Muscle layer of colon (tissue), 2 donors: ENCODE measurements around the gene PDE6B.

Experiments
- H3K27ac ChIP-seq: one replicate; pipeline ENCODE4 v1.7.0; 2013; ENCODE audit warnings: low read depth, mild to moderate bottlenecking, low read length, moderate library complexity
- H3K27me3 ChIP-seq, 2 donors: one replicate each; pipeline ENCODE4 v1.7.0; 2013; ENCODE audit warnings: low read length in 2 of 2, mild to moderate bottlenecking in 2 of 2; ENCODE audit not compliant: insufficient read depth in 2 of 2, control insufficient read depth in 1 of 2
- H3K36me3 ChIP-seq: one replicate; pipeline ENCODE4 v1.7.0; 2013; ENCODE audit warnings: mild to moderate bottlenecking, low read length; ENCODE audit not compliant: insufficient read depth
- H3K4me1 ChIP-seq: one replicate; pipeline ENCODE4 v1.7.0; 2013; ENCODE audit warnings: mild to moderate bottlenecking, low read length; ENCODE audit not compliant: insufficient read depth
- H3K4me3 ChIP-seq, 2 donors: one replicate each; pipeline ENCODE4 v1.7.0; 2013; ENCODE audit warnings: low read length in 2 of 2, low read depth in 1 of 2, mild to moderate bottlenecking in 1 of 2, moderate library complexity in 1 of 2
- H3K9ac ChIP-seq: one replicate; pipeline ENCODE4 v1.7.0; 2013; ENCODE audit warnings: low read length
- H3K9me3 ChIP-seq: one replicate; pipeline ENCODE4 v1.7.0; 2013; ENCODE audit warnings: mild to moderate bottlenecking, low read length
- donor health status: abdominal sarcoma.
- donor health status: Adenocarcinoma of cecum.

The PDE6B gene

DNA sequence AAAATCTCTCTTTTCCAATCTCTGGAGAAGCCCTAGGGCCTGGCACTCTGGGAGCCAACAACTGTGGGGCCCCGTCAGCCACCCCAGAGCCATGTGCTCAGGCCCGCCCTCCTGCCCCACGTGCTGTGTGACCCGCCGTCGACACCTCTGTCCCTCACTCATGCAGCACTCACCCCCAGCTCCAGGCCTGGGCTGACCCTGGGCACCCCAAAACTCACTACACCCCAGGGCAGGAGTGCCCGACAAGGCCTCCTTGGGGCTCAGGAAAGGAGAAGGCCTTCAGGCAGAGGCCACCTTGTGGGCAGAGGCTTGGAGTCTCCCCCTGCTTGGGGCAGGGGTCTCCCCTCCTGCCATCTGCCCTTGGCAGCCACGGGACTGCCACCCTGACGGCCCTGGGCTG lies 54.7 kb downstream of the PDE6B start:
- Histone ChIP-seq H3K4me1 (peaks cover 14% of the 10 kb centered on the region), H3K36me3 (no peaks in the 10 kb centered on the region), H3K9me3 (no peaks in the 10 kb centered on the region), H3K27me3 (peaks cover 10 to 48% of the 10 kb centered on the region in 2 donors), H3K9ac (no peak overlapping the region), H3K4me3 (no peak overlapping the region), H3K27ac (no peak overlapping the region)

GRCh38 chr4:680551-680927 lies 55.2 kb downstream of the PDE6B start:
- Histone ChIP-seq H3K27me3 (peaks cover 10 to 48% of the 10 kb centered on the region in 2 donors), H3K27ac (no peak overlapping the region), H3K9ac (no peak overlapping the region), H3K4me1 (peaks cover 10% of the 10 kb centered on the region), H3K4me3 (peak overlapping the region; percentile 32), H3K9me3 (no peaks in the 10 kb centered on the region), H3K36me3 (no peaks in the 10 kb centered on the region)

DNA sequence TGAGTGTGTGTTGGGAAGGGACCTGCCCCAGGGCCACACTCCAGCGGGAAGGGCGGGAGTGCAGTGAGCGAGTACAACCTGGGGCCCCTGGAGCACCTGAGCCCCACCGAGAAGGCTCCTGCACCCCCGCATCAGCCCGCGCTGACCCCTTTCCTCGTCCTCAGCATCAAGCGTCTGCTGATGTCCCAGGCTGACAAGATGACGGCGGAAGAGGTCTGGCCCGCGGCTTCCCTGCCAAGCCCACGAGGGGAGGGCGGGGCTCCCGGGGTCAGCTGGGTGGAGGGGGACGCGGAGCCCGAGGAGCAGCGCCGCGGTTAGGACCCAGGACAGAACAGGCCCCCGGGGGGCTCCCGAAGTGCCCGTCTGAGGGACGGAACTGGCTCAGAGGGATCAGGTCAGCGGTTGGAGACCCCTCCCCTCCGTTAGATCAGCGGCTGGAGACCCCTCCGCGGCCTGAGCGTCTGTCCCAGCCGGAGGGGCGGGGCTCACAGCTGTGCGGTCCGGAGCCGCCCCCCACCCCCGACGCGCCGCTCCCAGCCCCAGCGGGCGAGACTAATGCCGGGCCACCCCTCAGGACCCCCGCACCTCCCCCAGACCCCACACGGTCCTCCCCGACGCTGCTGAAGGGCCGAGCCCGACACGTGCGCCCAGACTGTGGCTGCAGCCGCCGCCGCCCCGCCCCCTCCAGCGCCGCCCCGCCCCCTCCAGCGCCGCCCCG lies 55.7 kb downstream of the PDE6B start:
- Histone ChIP-seq H3K9ac (no peak overlapping the region), H3K36me3 (no peaks in the 10 kb centered on the region), H3K4me1 (peaks cover 6% of the 10 kb centered on the region), H3K27ac (no peak overlapping the region), H3K27me3 (peaks cover 10 to 48% of the 10 kb centered on the region in 2 donors), H3K9me3 (no peaks in the 10 kb centered on the region), H3K4me3 (peak overlapping the region; percentile 32)

- Histone ChIP-seq H3K4me1 (peaks cover 6% of the 10 kb centered on the region), H3K27ac (no peak overlapping the region), H3K36me3 (no peaks in the 10 kb centered on the region), H3K27me3 (peaks cover 10 to 48% of the 10 kb centered on the region in 2 donors), H3K4me3 (no peak overlapping the region), H3K9me3 (no peaks in the 10 kb centered on the region), H3K9ac (no peak overlapping the region)
These were observed 56.5 kb downstream of the PDE6B start for GRCh38 chr4:681736-682451.

- Histone ChIP-seq H3K4me3 (no peak overlapping the region), H3K36me3 (no peaks in the 10 kb centered on the region), H3K4me1 (peaks cover 6% of the 10 kb centered on the region), H3K9ac (no peak overlapping the region), H3K27ac (no peak overlapping the region), H3K9me3 (no peaks in the 10 kb centered on the region), H3K27me3 (peaks cover 10 to 48% of the 10 kb centered on the region in 2 donors)
These were observed 57.3 kb downstream of the PDE6B start for GRCh38 chr4:682490-683172.

DNA sequence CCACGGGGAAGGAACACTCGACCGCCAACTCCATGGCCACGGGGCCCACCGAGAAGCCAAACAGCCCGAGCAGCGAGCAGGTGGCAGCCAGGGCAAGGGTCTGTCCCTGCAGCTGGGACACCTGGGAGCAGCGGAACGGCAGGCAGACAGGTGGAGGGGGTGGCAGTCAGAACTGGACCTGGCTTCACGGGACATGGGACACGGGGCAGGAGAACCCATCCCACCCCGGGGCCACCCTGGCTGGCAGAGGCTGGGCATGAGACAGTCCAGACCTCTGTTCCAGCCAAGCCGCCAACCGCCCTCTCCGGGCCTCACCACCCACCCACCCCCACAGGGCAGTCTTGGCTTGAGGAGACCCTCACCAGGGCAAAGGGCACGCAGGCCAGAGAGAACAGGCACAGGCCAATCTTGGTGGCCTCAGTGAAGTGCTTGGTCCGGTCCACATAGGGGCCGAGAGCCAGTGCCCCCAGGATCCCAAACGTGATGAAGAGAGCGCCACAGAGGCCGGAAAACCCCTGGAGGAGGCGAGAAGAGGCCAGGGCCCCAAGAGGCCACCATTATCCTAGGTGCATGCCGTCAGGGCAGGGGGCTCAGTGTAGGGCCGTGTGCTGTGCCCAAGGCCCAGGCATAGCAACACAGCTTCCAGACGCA lies 58.0 kb downstream of the PDE6B start:
- Histone ChIP-seq H3K4me3 (no peak overlapping the region), H3K9ac (no peak overlapping the region), H3K36me3 (no peaks in the 10 kb centered on the region), H3K9me3 (no peaks in the 10 kb centered on the region), H3K27me3 (peaks cover 10 to 53% of the 10 kb centered on the region in 2 donors), H3K27ac (no peak overlapping the region), H3K4me1 (peaks cover 13% of the 10 kb centered on the region)

DNA sequence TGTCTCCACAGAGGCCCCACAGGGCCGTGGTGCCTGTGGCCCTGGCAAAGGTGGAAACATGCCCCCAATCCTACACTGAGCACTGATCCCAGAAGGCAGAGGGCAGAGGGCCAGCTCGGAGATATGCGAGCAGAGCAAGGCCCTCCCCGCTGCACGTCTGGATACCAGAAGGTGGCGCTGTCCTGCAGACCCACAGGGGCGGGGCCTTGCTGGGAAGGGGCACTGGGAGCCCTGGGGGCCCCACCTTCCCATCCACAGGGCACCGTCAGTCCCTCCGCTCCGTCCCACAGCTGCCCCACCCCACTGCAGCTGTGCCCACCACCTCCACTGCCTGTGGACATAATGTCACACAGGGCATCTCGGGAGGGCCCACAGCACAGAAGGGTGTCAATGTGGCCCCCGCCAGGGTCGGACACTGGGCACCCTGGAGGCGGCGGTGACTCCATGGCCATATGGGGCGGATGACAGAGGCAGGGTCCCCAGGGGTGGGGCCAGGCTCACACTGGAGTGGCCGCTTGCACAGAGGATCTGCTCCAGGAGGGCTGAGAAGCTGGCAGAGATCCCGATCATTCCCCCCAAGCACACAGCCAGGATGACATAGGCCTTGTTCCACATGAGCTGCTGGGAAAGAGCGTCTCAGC lies 58.7 kb downstream of the PDE6B start:
- H3K4me3 ChIP-seq: no peak overlapping the region
- H3K9ac ChIP-seq: no peak overlapping the region
- H3K27me3 ChIP-seq: peaks cover 7 to 53% of the 10 kb centered on the region in 2 donors
- no peaks in the 10 kb centered on the region for H3K9me3 ChIP-seq
- peaks cover 13% of the 10 kb centered on the region for H3K4me1 ChIP-seq
- no peak overlapping the region for H3K27ac ChIP-seq
- no peaks in the 10 kb centered on the region for H3K36me3 ChIP-seq

- no peak overlapping the region for H3K9ac ChIP-seq
These were observed 59.4 kb downstream of the PDE6B start for GRCh38 chr4:684623-685327.

DNA sequence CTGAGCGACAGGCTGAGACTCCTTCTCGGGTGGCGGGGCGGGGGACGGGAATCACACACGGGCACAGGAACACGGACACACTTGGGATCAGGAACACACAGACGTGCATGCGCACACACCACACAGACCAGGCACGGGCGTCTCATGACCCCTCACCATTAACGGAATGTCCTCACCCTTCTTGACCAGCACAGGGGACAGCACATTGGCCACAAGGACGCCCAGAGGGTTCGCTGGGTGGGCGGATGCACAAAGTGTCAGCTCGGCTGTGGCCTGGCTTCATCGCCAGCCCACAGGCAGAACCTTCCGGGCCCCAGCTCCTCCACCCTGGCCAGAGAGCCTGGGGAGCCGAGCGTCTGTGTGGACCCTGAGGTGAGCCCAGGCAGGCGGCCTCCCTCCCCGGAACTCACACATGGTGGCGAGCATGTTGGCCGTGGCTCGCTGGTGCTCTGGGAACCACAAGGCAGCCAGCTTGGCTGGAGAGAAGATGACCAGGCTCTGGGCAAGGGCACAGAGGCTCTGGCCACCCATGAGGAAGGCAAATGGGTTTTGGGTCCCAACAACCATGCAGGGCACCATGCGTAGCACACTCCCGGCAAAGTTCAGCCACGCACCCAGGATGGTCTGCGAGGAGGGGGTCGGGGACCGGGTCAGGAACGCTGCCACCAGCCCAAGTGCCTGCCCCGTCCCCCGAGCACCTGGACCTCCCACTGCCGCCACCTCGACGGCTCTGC lies 60.5 kb downstream of the PDE6B start:
- no peak overlapping the region for H3K4me3 ChIP-seq
- peaks cover 0 to 42% of the 10 kb centered on the region in 2 donors for H3K27me3 ChIP-seq
- H3K36me3 ChIP-seq: no peaks in the 10 kb centered on the region
- H3K27ac ChIP-seq: no peak overlapping the region
- peaks cover 13% of the 10 kb centered on the region for H3K4me1 ChIP-seq
- H3K9me3 ChIP-seq: no peaks in the 10 kb centered on the region
- no peak overlapping the region for H3K9ac ChIP-seq

More at GRCh38 chr4:684623-685327, 59.4 kb downstream of the PDE6B start:
- Histone ChIP-seq H3K4me3 (no peak overlapping the region), H3K36me3 (no peaks in the 10 kb centered on the region), H3K4me1 (peaks cover 17% of the 10 kb centered on the region), H3K27ac (no peak overlapping the region), H3K9me3 (no peaks in the 10 kb centered on the region), H3K27me3 (peaks cover 3 to 52% of the 10 kb centered on the region in 2 donors)

- Histone ChIP-seq H3K36me3 (no peaks in the 10 kb centered on the region), H3K4me1 (peaks cover 11% of the 10 kb centered on the region), H3K9ac (no peak overlapping the region)
These were observed 61.2 kb downstream of the PDE6B start for GRCh38 chr4:686413-687040.

More at GRCh38 chr4:686413-687040, 61.2 kb downstream of the PDE6B start:
- Histone ChIP-seq H3K27me3 (peaks cover 0 to 37% of the 10 kb centered on the region in 2 donors), H3K9me3 (no peaks in the 10 kb centered on the region), H3K4me3 (no peak overlapping the region), H3K27ac (no peak overlapping the region)
